ENCODE data around the gene KCNJ6. TPM values are rescaled to one million over a fixed set of nuclear protein-coding genes. Genes with fewer than 3 reads are reported as not detected.
"Not testable (repeated sequence)": the region's sequence is repeated elsewhere in the genome, so short reads cannot be mapped to it uniquely, and the experiment has no call there.

The KCNJ6 gene
- total and polyA plus RNA-seq, 8 donors = 0.03 to 0.28 (median 0.17) TPM

GRCh38 chr21:37717534-37717933, 198.7 kb downstream of the KCNJ6 start:
- TF ChIP-seq, protein P1, sequence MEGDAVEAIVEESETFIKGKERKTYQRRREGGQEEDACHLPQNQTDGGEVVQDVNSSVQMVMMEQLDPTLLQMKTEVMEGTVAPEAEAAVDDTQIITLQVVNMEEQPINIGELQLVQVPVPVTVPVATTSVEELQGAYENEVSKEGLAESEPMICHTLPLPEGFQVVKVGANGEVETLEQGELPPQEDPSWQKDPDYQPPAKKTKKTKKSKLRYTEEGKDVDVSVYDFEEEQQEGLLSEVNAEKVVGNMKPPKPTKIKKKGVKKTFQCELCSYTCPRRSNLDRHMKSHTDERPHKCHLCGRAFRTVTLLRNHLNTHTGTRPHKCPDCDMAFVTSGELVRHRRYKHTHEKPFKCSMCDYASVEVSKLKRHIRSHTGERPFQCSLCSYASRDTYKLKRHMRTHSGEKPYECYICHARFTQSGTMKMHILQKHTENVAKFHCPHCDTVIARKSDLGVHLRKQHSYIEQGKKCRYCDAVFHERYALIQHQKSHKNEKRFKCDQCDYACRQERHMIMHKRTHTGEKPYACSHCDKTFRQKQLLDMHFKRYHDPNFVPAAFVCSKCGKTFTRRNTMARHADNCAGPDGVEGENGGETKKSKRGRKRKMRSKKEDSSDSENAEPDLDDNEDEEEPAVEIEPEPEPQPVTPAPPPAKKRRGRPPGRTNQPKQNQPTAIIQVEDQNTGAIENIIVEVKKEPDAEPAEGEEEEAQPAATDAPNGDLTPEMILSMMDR (IDR thresholded peaks at IDR 0.05) = no peak
- ATAC-seq (no peak), DNase-seq (no peak)
- H3K4me1 ChIP-seq = no peaks in the 10 kb centered on the region
- no peaks in the 10 kb centered on the region for H3K27me3 ChIP-seq
- H3K27ac ChIP-seq = no peak overlapping the region
- no peak overlapping the region for H3K4me3 ChIP-seq
- H3K9me3 ChIP-seq = no peaks in the 10 kb centered on the region
- H3K36me3 ChIP-seq = no peaks in the 10 kb centered on the region
- intact Hi-C loops (cut with DNase I) = no loop called here

GRCh38 chr21:37712569-37712934, 203.7 kb downstream of the KCNJ6 start:
- H3K4me3 ChIP-seq; ATAC-seq; H3K9me3 ChIP-seq; H3K27ac ChIP-seq; H3K27me3 ChIP-seq; H3K4me1 ChIP-seq; DNase-seq; H3K36me3 ChIP-seq; intact Hi-C loops (cut with DNase I): not testable (repeated sequence)

DNA sequence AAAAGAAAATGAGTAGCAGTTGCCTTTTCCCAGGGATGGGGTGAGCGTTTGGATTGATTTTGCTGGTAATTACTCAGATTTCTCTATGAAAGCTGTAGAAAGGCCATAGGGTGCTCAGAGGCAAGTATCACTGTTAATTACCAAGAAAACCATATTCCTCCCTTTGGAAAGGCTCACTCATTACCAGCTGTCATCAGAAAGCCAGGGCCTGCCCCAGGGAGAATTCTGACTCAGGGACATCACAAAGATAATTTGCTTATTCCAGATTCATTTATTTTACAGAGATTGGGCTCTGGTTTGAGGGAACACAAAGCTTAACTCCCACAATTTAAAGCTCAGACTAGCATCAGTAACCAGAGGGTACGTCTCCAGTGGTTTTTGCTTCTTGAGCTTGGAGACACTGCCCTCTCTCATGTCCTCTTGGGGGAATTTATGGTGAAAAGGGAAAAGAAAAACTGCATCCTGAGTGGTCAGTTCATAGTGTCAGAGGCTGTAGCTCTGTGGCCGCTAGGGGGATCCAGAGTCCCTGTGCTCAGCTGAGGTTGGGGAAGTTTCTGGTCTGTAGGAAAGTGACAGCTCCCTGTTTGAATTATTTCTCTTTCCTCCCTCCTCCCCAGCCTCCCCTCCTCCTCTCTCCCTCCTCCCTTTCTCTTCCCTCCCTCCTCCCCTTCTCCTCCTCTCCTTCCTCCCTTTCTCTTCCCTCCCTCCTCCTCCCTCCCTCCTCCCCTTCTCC, 204.3 kb downstream of the KCNJ6 start:
- H3K27ac ChIP-seq = no peak overlapping the region
- intact Hi-C loops (cut with DNase I) = no loop called here

GRCh38 chr21:37711286-37711829, 204.9 kb downstream of the KCNJ6 start:
- no peak overlapping the region for H3K4me3 ChIP-seq
- no peaks in the 10 kb centered on the region for H3K4me1 ChIP-seq
- H3K27me3 ChIP-seq = peaks cover 0 to 5% of the 10 kb centered on the region in 2 donors
- ATAC-seq (no peak), DNase-seq (peak in 1 of 4 donors; percentile 12)
- H3K9me3 ChIP-seq = no peaks in the 10 kb centered on the region
- intact Hi-C loops (cut with DNase I) = no loop called here
- no peak overlapping the region for H3K27ac ChIP-seq
- no peaks in the 10 kb centered on the region for H3K36me3 ChIP-seq
- TF ChIP-seq, protein P1 (IDR thresholded peaks at IDR 0.05) = no peak

More for the DNA sequence above, 204.3 kb downstream of the KCNJ6 start:
- H3K36me3 ChIP-seq = no peaks in the 10 kb centered on the region
- no peaks in the 10 kb centered on the region for H3K4me1 ChIP-seq
- H3K9me3 ChIP-seq = no peaks in the 10 kb centered on the region
- H3K4me3 ChIP-seq = no peak overlapping the region
- ATAC-seq (peak; percentile 95), DNase-seq (peak; percentile 51 to 78 (median 69))
- peaks cover 0 to 5% of the 10 kb centered on the region in 2 donors for H3K27me3 ChIP-seq
- TF ChIP-seq, protein P1 (IDR thresholded peaks at IDR 0.05) = peak; percentile 71 to 78

- H3K36me3 ChIP-seq = no peaks in the 10 kb centered on the region
- H3K4me3 ChIP-seq = no peak overlapping the region
- ATAC-seq = no peak
- intact Hi-C loops (cut with DNase I) = no loop called here
- DNase-seq = peak in 3 of 4 donors; percentile 61 to 82 (median 76)
- H3K27me3 ChIP-seq = peaks cover 0 to 5% of the 10 kb centered on the region in 2 donors
- no peak overlapping the region for H3K27ac ChIP-seq
- no peaks in the 10 kb centered on the region for H3K9me3 ChIP-seq
- H3K4me1 ChIP-seq = no peaks in the 10 kb centered on the region
- TF ChIP-seq, protein P1 (IDR thresholded peaks at IDR 0.05) = no peak
These were observed 205.5 kb downstream of the KCNJ6 start for GRCh38 chr21:37710546-37711285.
